ENCODE results near the gene USP21.
A peak's percentile ranks its signal among the peaks of the same experiment; 100 is the strongest.

The USP21 gene

GRCh38 chr1:161198897-161199431 lies 39.7 kb downstream of the USP21 start, which contains the start of gene ADAMTS4:
Gene ADAMTS4 (minus strand): TSS chr1:161199054. CDS start chr1:161198627, 427 bp downstream.
- TF ChIP-seq, protein P1, sequence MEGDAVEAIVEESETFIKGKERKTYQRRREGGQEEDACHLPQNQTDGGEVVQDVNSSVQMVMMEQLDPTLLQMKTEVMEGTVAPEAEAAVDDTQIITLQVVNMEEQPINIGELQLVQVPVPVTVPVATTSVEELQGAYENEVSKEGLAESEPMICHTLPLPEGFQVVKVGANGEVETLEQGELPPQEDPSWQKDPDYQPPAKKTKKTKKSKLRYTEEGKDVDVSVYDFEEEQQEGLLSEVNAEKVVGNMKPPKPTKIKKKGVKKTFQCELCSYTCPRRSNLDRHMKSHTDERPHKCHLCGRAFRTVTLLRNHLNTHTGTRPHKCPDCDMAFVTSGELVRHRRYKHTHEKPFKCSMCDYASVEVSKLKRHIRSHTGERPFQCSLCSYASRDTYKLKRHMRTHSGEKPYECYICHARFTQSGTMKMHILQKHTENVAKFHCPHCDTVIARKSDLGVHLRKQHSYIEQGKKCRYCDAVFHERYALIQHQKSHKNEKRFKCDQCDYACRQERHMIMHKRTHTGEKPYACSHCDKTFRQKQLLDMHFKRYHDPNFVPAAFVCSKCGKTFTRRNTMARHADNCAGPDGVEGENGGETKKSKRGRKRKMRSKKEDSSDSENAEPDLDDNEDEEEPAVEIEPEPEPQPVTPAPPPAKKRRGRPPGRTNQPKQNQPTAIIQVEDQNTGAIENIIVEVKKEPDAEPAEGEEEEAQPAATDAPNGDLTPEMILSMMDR (IDR thresholded peaks at IDR 0.05; ENCODE audit: insufficient read depth, missing control alignments), result no peak
- FAIRE-seq (no peak), DNase-seq (ENCODE audit: insufficient read length, low spot score) (no peak)

GRCh38 chr1:161199506-161200139 lies 40.3 kb downstream of the USP21 start:
- FAIRE-seq (no peak), DNase-seq (ENCODE audit: insufficient read length, low spot score) (no peak)
- TF ChIP-seq, protein P1 (IDR thresholded peaks at IDR 0.05; ENCODE audit: insufficient read depth, missing control alignments), result no peak

- FAIRE-seq, result no peak
- no peak for DNase-seq (ENCODE audit: insufficient read length, low spot score)
- TF ChIP-seq, protein P1 (IDR thresholded peaks at IDR 0.05; ENCODE audit: insufficient read depth, missing control alignments), result no peak
Observed at GRCh38 chr1:161200421-161200991, 41.2 kb downstream of the USP21 start.

DNA sequence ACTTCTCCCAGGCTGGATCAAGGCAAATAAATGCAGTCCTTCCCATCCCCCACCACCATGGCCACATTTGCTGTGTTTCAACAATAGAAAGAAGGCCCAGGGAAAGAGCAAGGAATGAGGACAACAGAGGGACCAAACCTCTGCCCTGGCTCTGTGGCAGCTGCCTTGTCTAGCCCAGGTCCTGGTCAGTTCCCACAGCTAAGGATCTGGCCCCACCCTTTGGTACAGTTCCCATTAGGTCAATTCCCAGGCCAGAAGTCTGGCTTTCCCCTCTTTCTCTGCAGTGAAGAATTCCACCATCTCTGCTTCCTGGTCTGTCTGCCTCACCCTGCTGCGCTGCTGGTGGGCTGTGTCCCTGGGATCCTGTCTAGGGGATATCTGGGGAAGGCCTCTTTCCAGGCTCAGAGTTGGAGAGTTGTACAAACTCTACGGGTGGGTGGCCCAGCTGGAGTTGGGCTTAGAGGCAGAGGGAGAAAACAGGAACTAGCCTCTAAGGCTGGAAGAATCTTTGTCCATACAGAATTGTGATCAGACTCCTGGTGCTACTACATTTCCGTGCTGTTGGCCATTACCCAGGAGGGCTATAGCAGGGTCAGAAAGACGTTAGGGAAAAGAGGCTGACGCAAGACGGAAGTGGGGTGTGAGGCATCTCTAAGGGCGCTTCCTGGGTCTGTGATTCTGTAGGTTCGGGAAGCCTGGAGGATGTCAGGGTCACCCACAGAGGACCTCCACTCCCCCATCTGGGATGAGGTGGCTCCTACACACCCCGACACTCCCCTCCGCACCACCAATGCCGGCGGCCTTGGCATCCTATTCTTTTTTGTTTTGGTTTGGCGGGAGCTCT lies 41.9 kb downstream of the USP21 start:
- DNase-seq (ENCODE audit: insufficient read length, low spot score) (no peak), FAIRE-seq (no peak)
- TF ChIP-seq, protein P1 (IDR thresholded peaks at IDR 0.05; ENCODE audit: insufficient read depth, missing control alignments), result no peak

- peak; percentile 92 for DNase-seq (ENCODE audit: insufficient read length, low spot score)
- peak; percentile 87 for FAIRE-seq
- TF ChIP-seq, protein P1 (IDR thresholded peaks at IDR 0.05; ENCODE audit: insufficient read depth, missing control alignments), result peak; percentile 40
Observed at GRCh38 chr1:161201836-161202712, 42.8 kb downstream of the USP21 start, which contains the start of gene NDUFS2. Gene NDUFS2 (plus strand): TSS chr1:161202367. CDS start chr1:161202386, 19 bp downstream.

DNA sequence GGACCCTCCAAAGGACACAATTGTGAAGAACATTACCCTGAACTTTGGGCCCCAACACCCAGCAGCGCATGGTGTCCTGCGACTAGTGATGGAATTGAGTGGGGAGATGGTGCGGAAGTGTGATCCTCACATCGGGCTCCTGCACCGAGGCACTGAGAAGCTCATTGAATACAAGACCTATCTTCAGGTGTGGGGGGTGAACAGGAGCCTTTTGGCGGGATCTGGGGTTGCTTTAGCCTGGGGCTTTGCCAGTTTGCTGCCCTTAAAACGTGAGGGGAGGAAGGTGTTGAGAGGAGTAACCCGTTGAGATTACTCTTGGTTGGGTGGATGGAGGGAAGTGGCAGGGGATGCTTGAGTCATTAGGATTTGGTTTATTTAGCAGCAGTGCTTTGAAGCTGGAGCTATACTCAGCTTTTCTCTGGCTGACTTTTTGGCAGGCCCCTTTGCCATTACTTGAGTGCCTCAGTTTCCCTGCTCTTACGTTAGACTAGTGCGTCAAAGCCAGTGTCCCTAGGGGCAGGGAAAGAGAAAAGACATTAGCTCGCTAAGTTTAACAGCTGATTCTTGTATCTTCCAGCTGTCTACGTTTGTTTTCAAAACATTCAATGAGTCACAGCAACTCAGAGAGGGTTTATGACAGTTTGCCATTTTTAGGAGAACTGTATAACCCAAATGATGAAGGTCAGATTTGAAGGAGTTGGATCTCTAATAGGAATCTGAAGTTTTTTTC lies 47.3 kb downstream of the USP21 start:
- FAIRE-seq, result no peak
- TF ChIP-seq, protein P1 (IDR thresholded peaks at IDR 0.05; ENCODE audit: insufficient read depth, missing control alignments), result no peak
- no peak for DNase-seq (ENCODE audit: insufficient read length, low spot score)
